Hepatic stellate cell (primary cell): ENCODE data around the gene CEP55.

ENCODE experiments used
- DNase-seq: peaks from one replicate; pipeline ENCODE4 v3.0.0; 2011; ENCODE audit warnings: low spot score

Gene CEP55

GRCh38 chr10:93566435-93567276 lies 70.2 kb downstream of the CEP55 start, which contains the start of gene FFAR4:
Gene FFAR4, plus strand, starts transcription at chr10:93566665. Its CDS starts 56 bp downstream, at chr10:93566721.
- DNase-seq: no peak

GRCh38 chr10:93567277-93568104 lies 71.1 kb downstream of the CEP55 start:
- DNase-seq: no peak

GRCh38 chr10:93568105-93568390 lies 71.6 kb downstream of the CEP55 start:
- DNase-seq: no peak

- DNase-seq: no peak
Measured at GRCh38 chr10:93570383-93570782, 74.0 kb downstream of the CEP55 start.

GRCh38 chr10:93572606-93573005 lies 76.2 kb downstream of the CEP55 start:
- DNase-seq: no peak

GRCh38 chr10:93573051-93573909 lies 76.9 kb downstream of the CEP55 start:
- no peak for DNase-seq

GRCh38 chr10:93573924-93574323 lies 77.5 kb downstream of the CEP55 start:
- DNase-seq: no peak

GRCh38 chr10:93576888-93577287 lies 80.5 kb downstream of the CEP55 start:
- DNase-seq: no peak

- DNase-seq: no peak
Measured at GRCh38 chr10:93577565-93577964, 81.2 kb downstream of the CEP55 start.
